ENCODE measurements around the gene BTBD10.
A peak's percentile ranks its signal among the peaks of the same experiment; 100 is the strongest.

BTBD10 gene

GRCh38 chr11:13338427-13339069, 124.5 kb downstream of the BTBD10 start:
- peak overlapping the region; percentile 46 for H3K27ac ChIP-seq
- TF ChIP-seq CTCF (conservative IDR thresholded peaks at IDR 0.05) (no peak), ZFX (IDR thresholded peaks at IDR 0.05) (no peak)

- TF ChIP-seq CTCF (conservative IDR thresholded peaks at IDR 0.05) = no peak
- H3K27ac ChIP-seq = no peak overlapping the region
Observed at GRCh38 chr11:13338019-13338426, 125.0 kb downstream of the BTBD10 start.

Measured in C4-2B (cell line).